ENCODE results near the gene SPTBN5. TPM values are rescaled to one million over a fixed set of nuclear protein-coding genes. Genes with fewer than 3 reads are reported as not detected.

Gene SPTBN5
- total RNA-seq, 1 donor from 2014 or later = 2.1 TPM

- no peaks in the 10 kb centered on the region for H3K27me3 ChIP-seq (ENCODE audit: low read depth)
Observed at GRCh38 chr15:41852736-41853590, 40.9 kb downstream of the SPTBN5 start.

GRCh38 chr15:41851755-41852370 lies 42.0 kb downstream of the SPTBN5 start:
- Histone ChIP-seq H3K27me3 (ENCODE audit: low read depth) (no peaks in the 10 kb centered on the region), H3K27ac (no peak overlapping the region), H3K4me1 (peaks cover 35% of the 10 kb centered on the region), H3K4me3 (no peak overlapping the region), H3K36me3 (peaks cover 26% of the 10 kb centered on the region), H3K9me3 (no peaks in the 10 kb centered on the region)
- TF ChIP-seq CTCF (IDR thresholded peaks at IDR 0.05) = no peak
- DNase-seq (no peak), ATAC-seq (no peak)
- intact Hi-C loops (cut with DNase I) = no loop called here

More at GRCh38 chr15:41852736-41853590, 40.9 kb downstream of the SPTBN5 start:
- no peak for TF ChIP-seq CTCF (IDR thresholded peaks at IDR 0.05)
- H3K4me1 ChIP-seq = peaks cover 35% of the 10 kb centered on the region
- H3K36me3 ChIP-seq = peaks cover 15% of the 10 kb centered on the region
- no peak overlapping the region for H3K4me3 ChIP-seq
- DNase-seq (no peak), ATAC-seq (peak; percentile 9 to 11)
- intact Hi-C loops (cut with DNase I) = no loop called here
- no peaks in the 10 kb centered on the region for H3K9me3 ChIP-seq
- H3K27ac ChIP-seq = no peak overlapping the region

- ATAC-seq (peak in 1 of 2 donors; percentile 31), DNase-seq (no peak)
- peaks cover 33% of the 10 kb centered on the region for H3K36me3 ChIP-seq
- H3K27ac ChIP-seq = no peak overlapping the region
- no peaks in the 10 kb centered on the region for H3K27me3 ChIP-seq (ENCODE audit: low read depth)
- intact Hi-C loops (cut with DNase I) = no loop called here
- H3K4me1 ChIP-seq = peaks cover 35% of the 10 kb centered on the region
- no peak for TF ChIP-seq CTCF (IDR thresholded peaks at IDR 0.05)
- no peak overlapping the region for H3K4me3 ChIP-seq
- no peaks in the 10 kb centered on the region for H3K9me3 ChIP-seq
Observed at GRCh38 chr15:41851167-41851523, 42.7 kb downstream of the SPTBN5 start.

- no peak for TF ChIP-seq CTCF (IDR thresholded peaks at IDR 0.05)
- Histone ChIP-seq H3K9me3 (no peaks in the 10 kb centered on the region), H3K4me1 (peaks cover 35% of the 10 kb centered on the region), H3K36me3 (peaks cover 38% of the 10 kb centered on the region), H3K4me3 (no peak overlapping the region), H3K27me3 (ENCODE audit: low read depth) (no peaks in the 10 kb centered on the region), H3K27ac (no peak overlapping the region)
- ATAC-seq = no peak
- intact Hi-C loops (cut with DNase I) = no loop called here
- DNase-seq = no peak
Observed at GRCh38 chr15:41850482-41851166, 43.2 kb downstream of the SPTBN5 start.

- no peaks in the 10 kb centered on the region for H3K9me3 ChIP-seq
- H3K4me1 ChIP-seq = peaks cover 35% of the 10 kb centered on the region
- TF ChIP-seq CTCF (IDR thresholded peaks at IDR 0.05) = no peak
- no peaks in the 10 kb centered on the region for H3K27me3 ChIP-seq (ENCODE audit: low read depth)
- peak; percentile 65 to 78 for ATAC-seq
- intact Hi-C loops (cut with DNase I) = no loop called here
- peaks cover 46% of the 10 kb centered on the region for H3K36me3 ChIP-seq
- no peak overlapping the region for H3K4me3 ChIP-seq
- peak; percentile 75 for DNase-seq
- H3K27ac ChIP-seq = no peak overlapping the region
Observed at GRCh38 chr15:41849861-41850260, 44.0 kb downstream of the SPTBN5 start.

Measured in lower lobe of right lung (tissue), 2 donors.